Measurements from ENCODE around the gene PLSCR1. TPM values are rescaled to one million over a fixed set of nuclear protein-coding genes. Genes with fewer than 3 reads are reported as not detected.

PLSCR1 gene
- total and polyA plus RNA-seq, 9 of the 15 experiments (the other 6 are each of a cell fraction or from before 2014, with no cell fraction given) = 40.6 to 122 (median 69.1) TPM

DNA sequence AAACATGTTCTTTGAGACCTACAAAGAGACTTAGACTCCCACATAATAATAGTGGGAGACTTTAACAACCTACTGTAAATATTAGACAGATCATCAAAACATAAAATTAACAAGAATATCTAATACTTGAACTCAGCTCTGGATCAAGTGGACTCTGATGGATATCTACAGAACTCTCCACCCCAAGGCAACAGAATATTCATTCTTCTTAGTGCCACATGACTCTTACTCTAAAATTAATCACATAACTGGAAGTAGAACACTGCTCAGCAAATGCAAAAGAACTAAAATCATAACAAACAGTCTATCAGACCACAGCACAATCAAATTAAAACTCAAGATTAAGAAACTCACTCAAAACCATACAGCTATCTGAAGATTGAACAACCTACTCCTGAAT is 59.1 kb downstream of the PLSCR1 start (continued):
- TF ChIP-seq, protein P1, sequence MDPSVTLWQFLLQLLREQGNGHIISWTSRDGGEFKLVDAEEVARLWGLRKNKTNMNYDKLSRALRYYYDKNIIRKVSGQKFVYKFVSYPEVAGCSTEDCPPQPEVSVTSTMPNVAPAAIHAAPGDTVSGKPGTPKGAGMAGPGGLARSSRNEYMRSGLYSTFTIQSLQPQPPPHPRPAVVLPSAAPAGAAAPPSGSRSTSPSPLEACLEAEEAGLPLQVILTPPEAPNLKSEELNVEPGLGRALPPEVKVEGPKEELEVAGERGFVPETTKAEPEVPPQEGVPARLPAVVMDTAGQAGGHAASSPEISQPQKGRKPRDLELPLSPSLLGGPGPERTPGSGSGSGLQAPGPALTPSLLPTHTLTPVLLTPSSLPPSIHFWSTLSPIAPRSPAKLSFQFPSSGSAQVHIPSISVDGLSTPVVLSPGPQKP (CRISPR knock-in tag; IDR thresholded peaks at IDR 0.05) = no peak
- TF ChIP-seq ZNF3 (CRISPR knock-in tag; IDR thresholded peaks at IDR 0.05) = no peak
- TF ChIP-seq ETV5 (CRISPR knock-in tag; IDR thresholded peaks at IDR 0.05; ENCODE audit: low read depth) = no peak
- no peak for TF ChIP-seq NR1H2 (CRISPR knock-in tag; IDR thresholded peaks at IDR 0.05)

DNA sequence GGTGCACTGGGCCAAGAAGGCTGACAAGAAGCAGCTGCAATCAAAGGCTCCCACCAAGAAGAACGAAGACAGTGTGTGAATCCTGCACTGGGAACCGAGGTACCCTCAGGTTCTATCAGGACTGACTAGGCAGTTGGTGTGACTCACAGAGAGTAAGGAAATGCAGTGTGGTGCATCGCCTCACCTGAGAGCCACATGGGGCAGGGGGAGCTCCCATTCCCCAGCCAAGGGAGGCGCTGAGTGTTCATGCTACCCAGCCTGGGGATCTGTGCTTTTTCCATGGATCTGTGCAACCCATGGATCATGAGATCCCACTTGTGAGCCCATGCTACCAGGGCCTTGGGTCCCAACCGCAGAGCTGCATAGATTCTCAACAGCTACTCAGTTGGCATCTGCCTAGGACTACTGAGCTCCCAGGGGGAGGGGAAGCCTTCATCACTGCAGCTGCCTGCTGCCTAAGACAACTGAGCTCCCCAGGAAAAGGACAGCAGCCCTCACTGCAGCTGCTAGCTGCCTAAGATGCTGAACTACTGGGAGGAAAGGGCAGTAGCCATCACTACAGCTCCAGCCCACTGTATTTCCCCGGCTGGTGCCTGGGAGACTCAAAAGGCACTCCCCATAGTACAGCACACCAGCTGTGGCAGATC is 68.2 kb downstream of the PLSCR1 start:
- H3K4me3 ChIP-seq = no peak overlapping the region
- no peak for TF ChIP-seq HDAC6 (IDR thresholded peaks at IDR 0.05; ENCODE audit: low read depth, low read length)
- no peak for TF ChIP-seq STAG1 (CRISPR knock-in tag; IDR thresholded peaks at IDR 0.05; ENCODE audit: borderline replicate concordance)
- no peak for TF ChIP-seq ZBTB17 (CRISPR knock-in tag; IDR thresholded peaks at IDR 0.05)
- no peak for TF ChIP-seq GTF2F1 (IDR thresholded peaks at IDR 0.05; ENCODE audit: low read depth, low read length)
- TF ChIP-seq GATA2 (CRISPR knock-in tag; IDR thresholded peaks at IDR 0.05) = no peak
- no peak for TF ChIP-seq NFIX (CRISPR knock-in tag; IDR thresholded peaks at IDR 0.05; ENCODE audit: low read depth)
- no peak for TF ChIP-seq ARID2 (IDR thresholded peaks at IDR 0.05)
- TF ChIP-seq SUPT5H (IDR thresholded peaks at IDR 0.05) = no peak
- no peak for TF ChIP-seq SPI1 (IDR thresholded peaks at IDR 0.05; ENCODE audit: borderline replicate concordance, low read depth, low read length)
- no peaks in the 10 kb centered on the region for H4K20me1 ChIP-seq (replicated peaks; ENCODE audit: control insufficient read depth, insufficient read depth, low read length)
- FAIRE-seq = no peak
- no peaks in the 10 kb centered on the region for H3K9me1 ChIP-seq (ENCODE audit: control insufficient read depth, insufficient read depth, low read length)
- WGBS (ENCODE audit: insufficient coverage, low coverage, missing lambda C conversion rate) = 32% methylated on average over 6 of the region's 6 CpGs
- in situ Hi-C loops (cut with MboI) = no loop called here
- no peak overlapping the region for H2AFZ ChIP-seq (ENCODE audit: low read depth, low read length)
- H3K79me2 ChIP-seq (ENCODE audit: control insufficient read depth, insufficient read depth, low read length) = no peaks in the 10 kb centered on the region
- no peak for DNase-seq (ENCODE audit: extremely low read depth in 1 of 4, low spot score in 3 of 4)
- POLR2A ChIA-PET = interaction anchor here (0.6 kb wide), 1 partner anchor 406 kb away, joined by 3 read pairs; no protein-coding TSS in a partner anchor
- intact Hi-C loops (cut with micrococcal nuclease) = no loop called here
- H3K27me3 ChIP-seq (ENCODE audit: control insufficient read depth in 2 of 2, insufficient read depth in 2 of 2, low read length in 2 of 2) = no peaks in the 10 kb centered on the region
- no peaks in the 10 kb centered on the region for H3K36me3 ChIP-seq (ENCODE audit: control insufficient read depth, insufficient read depth, low read length)
- no peak overlapping the region for H3K27ac ChIP-seq (ENCODE audit: extremely low read depth, low read depth, low read length)
- peak; percentile 51 for ATAC-seq
- BruUV-seq (replicated peaks) = no TSS peak
- H3K4me2 ChIP-seq (ENCODE audit: insufficient read depth, low read length) = no peak overlapping the region
- no peaks in the 10 kb centered on the region; a peak in 1 of 5 replicates for H3K4me1 ChIP-seq (replicated peaks in 1 of 2; ENCODE audit: control insufficient read depth in 2 of 2, insufficient read depth in 2 of 2, low read length in 2 of 2)
- H3K9ac ChIP-seq (ENCODE audit: insufficient read depth in 1 of 2, low read depth in 2 of 2, low read length in 2 of 2) = no peak overlapping the region
- no peaks in the 10 kb centered on the region for H3K9me3 ChIP-seq (replicated peaks; ENCODE audit: control insufficient read depth, insufficient read depth, low read depth, low read length)
- CTCF ChIA-PET (ENCODE audit: low intra/inter-chr PET ratio) = no interaction called here

Data from K562 (cell line).